C1 segment of cervical spinal cord (tissue), 14 donors: ENCODE data around the gene ANK3.

Source experiments
- DNase-seq, 14 donors: peaks; one replicate each; lab custom pipeline; 2025; lab: John Stamatoyannopoulos, UW

ANK3 gene

GRCh38 chr10:60380781-60381180 lies 8.9 kb downstream of the ANK3 start:
- DNase-seq = peak in 1 of 14 donors; percentile 43

DNA sequence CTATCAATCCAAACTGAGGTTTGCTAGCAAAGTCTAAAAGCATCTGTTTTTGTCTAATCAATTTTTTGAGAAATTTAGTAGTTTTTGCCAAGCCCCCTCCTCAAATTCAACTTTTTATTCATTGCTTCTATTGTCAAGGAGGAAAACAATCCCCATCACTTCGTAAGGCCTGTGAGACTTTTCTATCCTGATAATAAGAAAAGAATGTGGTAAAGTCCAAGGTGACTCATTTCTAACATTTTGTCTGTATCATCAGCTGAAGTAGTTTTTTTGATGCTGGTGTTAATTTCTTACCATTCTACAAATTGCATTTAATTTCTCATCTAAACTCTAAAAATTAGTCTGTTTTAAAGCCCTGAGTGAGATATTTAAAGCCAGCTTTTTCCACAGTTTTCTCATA lies 11.7 kb downstream of the ANK3 start:
- DNase-seq = no peak

DNA sequence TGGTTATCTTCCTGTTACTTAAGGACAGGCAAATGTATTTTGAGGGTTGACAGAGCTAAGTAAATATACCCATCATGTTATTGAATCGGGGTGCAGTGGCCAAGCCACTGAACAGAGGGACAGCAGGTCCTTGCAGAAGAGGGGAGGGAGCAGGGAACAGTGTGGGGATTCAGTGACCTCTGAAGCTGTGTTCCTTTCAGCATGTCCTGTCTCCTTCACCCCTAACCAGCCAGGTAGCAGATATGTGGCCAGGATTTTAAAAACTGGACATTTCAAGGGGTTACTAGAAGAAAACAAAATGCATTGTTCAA lies 12.7 kb downstream of the ANK3 start:
- DNase-seq = peak in 1 of 14 donors; percentile 73

- DNase-seq = peak in 1 of 14 donors; percentile 73
Observed at GRCh38 chr10:60376221-60377041, 13.2 kb downstream of the ANK3 start.

GRCh38 chr10:60375293-60376004 lies 14.2 kb downstream of the ANK3 start:
- DNase-seq = no peak

DNA sequence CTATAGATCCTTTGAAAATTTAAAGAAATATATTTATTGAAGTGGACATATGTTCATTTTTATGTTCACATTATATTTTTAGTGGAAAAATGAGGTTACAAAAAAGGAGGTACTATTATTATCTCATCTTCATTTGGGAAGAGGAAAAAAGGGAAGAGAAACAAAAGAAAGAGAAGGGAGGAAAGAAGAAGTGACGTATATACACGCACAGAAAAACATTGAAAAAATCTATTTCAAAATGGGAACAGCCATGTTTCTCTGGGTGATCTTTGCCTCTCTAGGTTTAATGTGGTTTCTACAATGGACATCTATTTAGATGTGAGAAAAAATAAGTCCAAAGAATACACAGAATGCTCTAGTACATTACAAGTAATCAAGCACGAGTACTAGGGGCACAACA lies 14.8 kb downstream of the ANK3 start:
- DNase-seq = no peak

DNA sequence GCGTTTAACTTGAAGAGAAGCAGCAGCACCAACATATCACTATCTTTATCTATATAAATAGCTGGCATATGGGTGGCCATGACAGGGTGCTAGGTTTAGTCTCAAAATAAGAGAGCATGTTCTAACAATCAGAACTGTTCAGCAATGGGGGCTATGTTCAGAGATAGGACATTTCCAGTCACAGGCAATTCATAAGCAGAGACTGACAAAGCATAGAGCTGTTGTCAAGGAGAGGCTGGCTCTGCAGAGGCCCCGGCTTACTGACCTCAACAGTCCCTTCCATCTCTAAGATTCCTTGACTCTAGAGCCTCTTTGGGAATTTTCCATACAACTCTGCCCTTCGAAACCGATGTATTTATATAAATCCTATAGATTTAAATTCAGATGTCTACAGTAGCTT lies 17.2 kb downstream of the ANK3 start:
- DNase-seq = peak in 2 of 14 donors; percentile 25 to 58

GRCh38 chr10:60369547-60369930 lies 20.1 kb downstream of the ANK3 start:
- DNase-seq = no peak

DNA sequence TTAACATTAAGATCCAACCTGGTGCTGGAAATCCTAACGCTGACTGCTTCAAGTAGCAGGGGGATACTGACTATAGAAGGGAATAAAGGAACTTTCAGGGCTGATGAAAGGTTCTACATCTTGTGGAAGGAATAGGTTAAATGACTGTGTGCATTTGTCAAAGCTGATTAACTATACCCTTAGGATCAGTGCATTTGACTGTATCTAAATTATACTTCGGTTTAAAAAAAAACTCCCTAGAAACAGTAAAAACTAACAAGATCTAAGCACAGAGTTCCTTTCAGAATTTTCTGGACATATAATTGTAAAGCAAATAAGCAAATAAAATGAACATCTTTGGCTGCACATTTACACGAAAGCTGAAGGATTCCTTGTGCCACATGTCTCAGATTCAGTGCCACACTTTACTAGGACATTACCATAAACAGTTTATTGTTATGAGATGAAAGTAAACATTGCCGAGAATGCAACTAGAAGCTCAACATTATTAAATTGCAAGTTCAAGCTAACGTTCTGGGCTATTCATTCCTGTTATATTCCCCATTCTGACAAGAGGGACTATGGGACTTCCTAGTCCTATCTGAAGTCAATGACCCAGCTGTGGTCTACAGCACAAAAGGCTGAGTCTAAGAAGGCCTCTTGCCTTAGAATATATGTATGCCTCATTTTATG lies 20.7 kb downstream of the ANK3 start:
- no peak for DNase-seq

DNA sequence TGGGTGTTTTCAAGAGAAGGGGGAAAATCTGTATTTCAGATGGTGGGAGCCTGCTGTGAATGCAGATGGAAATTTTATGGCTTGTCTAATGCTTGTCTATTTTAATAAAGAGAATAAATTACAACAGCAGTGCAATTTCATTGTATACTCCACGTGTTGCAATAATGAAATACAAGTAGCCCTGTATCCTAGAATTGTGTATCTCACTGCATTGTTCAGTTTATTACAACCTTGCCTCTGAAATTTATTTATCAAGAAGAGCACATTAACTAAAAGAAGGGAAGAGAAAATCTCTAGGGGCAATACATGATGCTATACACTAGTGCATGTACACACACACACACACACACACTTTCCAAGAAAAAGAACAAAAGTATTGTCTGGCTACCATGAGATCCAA lies 21.8 kb downstream of the ANK3 start:
- peak in 1 of 14 donors; percentile 78 for DNase-seq

GRCh38 chr10:60367431-60367830 lies 22.2 kb downstream of the ANK3 start:
- peak in 1 of 14 donors; percentile 78 for DNase-seq

DNA sequence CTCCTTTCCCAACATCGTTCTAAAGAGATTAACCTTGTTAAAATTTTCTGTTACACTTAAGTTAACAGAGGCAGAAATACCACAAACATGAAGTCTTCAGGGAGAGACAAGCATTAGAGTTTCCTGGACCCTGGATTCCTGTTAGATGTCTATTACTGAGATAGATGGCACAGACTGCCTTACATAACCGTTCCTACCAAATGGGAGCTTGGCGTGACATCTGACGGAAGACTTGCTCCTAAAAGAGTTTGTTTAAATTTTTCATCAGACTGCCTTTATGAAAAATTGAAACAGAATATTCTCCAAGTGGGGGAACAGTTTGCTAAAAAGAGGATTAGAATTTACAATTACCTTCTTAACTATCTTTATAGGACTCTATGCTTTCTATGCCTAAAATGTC lies 22.7 kb downstream of the ANK3 start:
- DNase-seq = peak in 1 of 14 donors; percentile 80

- DNase-seq = no peak
Observed at GRCh38 chr10:60363187-60363586, 26.5 kb downstream of the ANK3 start.

DNA sequence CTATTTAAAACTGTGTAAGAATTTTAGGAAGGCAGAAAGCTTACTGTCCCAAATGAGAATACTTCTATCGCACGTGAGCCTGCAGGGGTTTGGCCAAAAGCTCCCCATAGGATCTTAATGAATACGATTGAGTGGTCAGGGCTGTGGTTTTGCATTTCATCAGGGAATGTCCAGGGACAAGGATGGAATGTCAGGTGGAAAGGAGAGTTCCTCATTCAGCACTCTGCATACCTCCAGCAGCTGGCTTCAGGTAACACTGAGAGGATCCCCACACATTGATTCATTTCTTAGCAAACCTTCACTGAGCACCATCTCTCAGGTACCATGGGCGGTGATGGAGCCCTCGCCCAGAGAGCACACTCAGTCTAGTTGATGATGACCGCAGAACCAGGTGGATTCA lies 27.2 kb downstream of the ANK3 start:
- no peak for DNase-seq

DNA sequence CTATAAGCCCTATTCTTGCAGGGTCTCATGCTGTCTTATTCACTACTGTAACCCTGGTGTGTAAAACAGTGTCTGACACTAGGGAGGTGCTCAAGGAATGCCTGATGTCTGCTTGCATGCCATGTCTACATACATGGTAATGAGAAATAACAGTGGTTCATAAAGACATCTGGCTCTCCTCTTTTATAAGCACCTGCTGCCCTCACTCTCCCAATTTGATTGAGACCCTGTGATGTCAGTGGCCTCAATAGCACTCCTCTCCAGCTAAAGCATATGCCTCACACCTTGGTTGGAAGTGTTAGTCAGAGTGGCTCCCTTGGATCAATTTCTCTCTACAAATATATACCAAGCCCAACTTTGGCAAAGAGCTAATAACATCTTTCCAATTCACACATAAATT lies 30.6 kb downstream of the ANK3 start:
- no peak for DNase-seq

DNA sequence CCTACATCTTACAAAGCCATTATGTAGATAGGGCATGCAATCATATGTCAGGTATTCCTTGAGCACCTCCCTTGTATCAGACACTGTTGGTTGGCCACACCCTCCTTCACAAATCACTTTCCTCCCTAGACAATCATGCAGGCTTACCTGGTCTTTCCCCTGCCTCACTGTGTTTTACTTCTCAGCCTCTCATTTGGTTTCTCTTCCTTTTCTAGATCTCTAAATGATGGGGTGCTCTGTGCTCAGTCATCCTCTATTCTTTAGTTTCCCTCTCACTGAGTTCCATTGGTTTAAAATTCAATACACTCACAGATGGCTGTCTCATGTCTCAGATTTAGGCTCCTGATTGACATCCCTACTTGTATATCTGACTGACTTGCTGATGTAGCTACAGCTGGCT lies 31.4 kb downstream of the ANK3 start:
- DNase-seq = no peak

GRCh38 chr10:60353519-60354258 lies 36.0 kb downstream of the ANK3 start:
- DNase-seq = peak in 11 of 14 donors; percentile 22 to 65 (median 41)

GRCh38 chr10:60352105-60352504 lies 37.6 kb downstream of the ANK3 start:
- DNase-seq = peak in 3 of 14 donors; percentile 9 to 35 (median 25)

GRCh38 chr10:60351191-60351853 lies 38.4 kb downstream of the ANK3 start:
- peak in 2 of 14 donors; percentile 35 to 74 for DNase-seq

GRCh38 chr10:60350400-60350799 lies 39.3 kb downstream of the ANK3 start:
- DNase-seq = peak in 1 of 14 donors; percentile 58

DNA sequence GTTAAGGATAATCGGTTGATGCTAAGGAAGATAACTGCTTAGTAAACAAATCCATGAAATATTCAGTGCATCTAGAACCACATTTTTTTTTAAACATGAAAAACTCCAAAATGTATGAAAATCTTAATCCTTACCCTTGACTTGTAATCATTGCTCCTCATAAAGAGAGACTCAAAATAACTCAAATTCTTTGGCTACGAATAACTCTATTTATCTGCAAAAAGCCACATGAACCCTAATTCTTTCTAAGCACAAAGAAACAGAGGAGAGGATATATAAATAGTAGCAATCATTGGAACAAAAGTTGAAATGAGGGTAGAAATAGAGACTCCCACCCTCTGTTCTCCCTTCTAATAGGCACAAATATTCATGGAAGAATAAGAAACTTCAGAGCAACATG lies 40.2 kb downstream of the ANK3 start:
- no peak for DNase-seq
